Stimulated activated CD8-positive, alpha-beta memory T cell treated with anti-CD3 and anti-CD28 coated beads, Interleukin-4, amount 100 ng/mL, for 4 hours (primary cell): ENCODE data around the gene MTIF3.

Experiments
- DNase-seq, 2 donors: peaks; one replicate each; pipeline ENCODE4 v3.0.0-alpha.2; 2020; ENCODE audit warnings: low read depth in 2 of 2, low spot score in 1 of 2

MTIF3 gene

DNA sequence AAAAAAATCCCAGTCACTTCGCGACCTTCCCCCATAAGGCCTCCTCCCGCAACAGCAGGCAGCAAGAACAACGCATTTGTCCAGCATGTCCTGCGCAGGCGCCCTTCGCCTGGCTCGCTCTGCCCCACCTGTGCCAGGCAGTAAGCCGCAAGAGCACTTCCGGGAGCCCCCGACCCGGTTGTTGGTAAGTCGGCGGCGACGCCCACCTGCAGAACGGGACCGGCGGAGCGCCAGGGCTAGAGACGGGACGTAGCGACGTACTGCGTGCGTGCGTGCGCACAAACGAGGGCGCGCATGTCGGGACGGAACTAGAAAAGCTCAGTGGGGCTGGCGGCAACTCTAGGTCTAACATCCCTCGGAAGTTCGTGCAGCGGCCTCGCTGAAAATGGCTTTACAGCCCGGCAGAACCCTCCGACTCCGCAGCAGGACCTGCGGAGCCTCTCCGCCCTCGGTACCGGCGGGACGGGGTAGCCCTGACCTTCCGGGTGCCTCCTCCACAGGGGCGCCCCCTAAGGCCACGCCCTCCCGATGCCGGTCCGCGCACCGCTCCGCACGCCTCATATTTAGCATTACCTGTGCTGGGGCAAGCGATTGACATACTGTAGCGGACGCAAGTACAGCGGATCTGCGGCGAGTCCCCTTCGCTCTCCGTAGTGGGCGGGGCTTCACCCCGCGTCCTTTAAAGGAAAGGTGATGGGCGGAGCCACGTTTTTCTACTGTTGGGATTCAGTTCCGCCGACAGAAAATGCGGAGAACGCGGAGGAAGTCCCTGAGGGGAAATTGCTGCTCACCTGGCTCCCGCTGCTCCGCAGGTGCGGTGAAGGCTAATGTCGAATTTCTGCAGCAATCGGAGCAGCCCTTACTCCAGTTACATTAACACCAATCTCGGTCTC, at the start of gene MTIF3:
MTIF3 (minus strand) TSS at position 629 of the 893 bp plus-strand sequence. CDS start 10,116 bp downstream, outside the sequence.
- peak; percentile 90 to 92 for DNase-seq

- no peak for DNase-seq
Observed at GRCh38 chr13:27497563-27498230, 47.3 kb upstream of the MTIF3 start.

DNA sequence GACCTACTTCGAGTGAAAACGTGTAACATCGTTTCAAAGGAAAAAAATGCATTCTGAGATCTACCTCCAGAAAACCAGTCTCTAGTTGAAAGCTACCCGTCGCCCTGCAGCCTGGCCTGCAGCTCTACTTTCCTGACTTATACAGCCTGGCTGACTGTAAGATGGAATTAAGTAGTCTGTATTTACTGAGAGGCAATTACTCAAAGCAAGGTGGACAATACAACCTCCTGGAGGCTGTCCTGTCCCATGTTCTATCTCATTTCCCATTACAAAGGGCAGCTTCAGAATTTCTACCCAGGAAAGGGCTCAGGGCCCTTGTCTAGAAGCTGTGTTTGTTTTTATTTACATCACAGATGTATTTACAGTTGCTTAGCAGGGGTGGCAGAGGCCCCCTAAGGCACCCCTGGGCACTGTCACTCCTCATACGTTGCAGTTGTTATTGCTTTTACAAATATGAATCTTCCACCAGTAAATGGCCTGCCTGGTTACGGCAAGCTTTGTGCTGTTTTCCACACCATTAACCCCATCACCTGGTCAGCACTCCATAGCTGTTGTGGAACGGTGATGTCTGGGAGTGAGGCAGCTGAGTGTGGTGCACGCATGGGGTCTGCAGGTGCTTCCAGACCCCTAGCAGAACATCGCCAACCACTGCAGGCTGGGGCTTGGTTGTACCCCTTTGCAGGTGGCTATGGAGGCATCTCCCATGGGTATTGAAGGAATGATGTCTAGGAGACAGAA, 46.3 kb upstream of the MTIF3 start:
- no peak for DNase-seq

DNA sequence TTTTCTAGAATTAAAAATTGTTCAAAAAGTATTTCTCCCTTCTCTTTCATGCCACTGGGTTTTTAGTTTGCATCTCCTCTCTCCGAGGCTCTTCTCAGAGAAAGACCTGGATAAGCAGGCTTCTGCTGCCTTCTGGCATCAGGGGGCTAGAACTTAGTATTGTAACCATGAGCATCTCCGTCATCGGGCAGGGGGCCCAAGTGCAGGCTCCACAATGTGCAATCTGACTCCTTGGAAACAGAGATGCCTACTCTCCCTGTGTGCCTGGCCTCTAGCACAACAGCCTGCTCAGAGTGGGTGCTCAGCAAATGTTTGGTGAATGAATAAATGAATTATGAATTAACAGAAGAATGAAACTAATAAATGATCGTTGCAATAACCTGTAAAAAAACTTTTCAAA, 45.6 kb upstream of the MTIF3 start:
- no peak for DNase-seq

- no peak for DNase-seq
Observed at GRCh38 chr13:27495551-27495950, 45.2 kb upstream of the MTIF3 start.

DNA sequence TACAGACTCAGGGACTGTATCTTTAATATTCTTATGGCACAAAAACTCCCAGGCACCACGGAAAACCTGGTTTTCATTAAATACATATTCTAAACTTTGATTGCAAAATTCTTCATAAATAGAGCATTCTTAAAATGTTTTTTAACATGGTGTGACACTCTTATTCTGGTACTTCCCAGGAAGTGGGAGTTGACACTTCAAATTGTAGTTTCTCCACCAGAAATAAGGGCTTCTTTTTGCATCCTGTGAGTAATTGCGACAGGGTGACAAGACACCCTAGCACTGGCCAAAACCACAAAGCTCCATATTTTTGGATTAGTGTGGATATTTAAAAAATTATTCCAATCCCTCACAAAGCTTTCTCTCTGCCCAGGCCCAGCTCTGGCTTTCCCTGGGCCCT, 43.6 kb upstream of the MTIF3 start:
- DNase-seq = no peak

GRCh38 chr13:27489456-27489855, 39.1 kb upstream of the MTIF3 start:
- no peak for DNase-seq

- DNase-seq = no peak
Observed at GRCh38 chr13:27487776-27488175, 37.4 kb upstream of the MTIF3 start.

- DNase-seq = no peak
Observed at GRCh38 chr13:27483421-27483820, 33.1 kb upstream of the MTIF3 start.

DNA sequence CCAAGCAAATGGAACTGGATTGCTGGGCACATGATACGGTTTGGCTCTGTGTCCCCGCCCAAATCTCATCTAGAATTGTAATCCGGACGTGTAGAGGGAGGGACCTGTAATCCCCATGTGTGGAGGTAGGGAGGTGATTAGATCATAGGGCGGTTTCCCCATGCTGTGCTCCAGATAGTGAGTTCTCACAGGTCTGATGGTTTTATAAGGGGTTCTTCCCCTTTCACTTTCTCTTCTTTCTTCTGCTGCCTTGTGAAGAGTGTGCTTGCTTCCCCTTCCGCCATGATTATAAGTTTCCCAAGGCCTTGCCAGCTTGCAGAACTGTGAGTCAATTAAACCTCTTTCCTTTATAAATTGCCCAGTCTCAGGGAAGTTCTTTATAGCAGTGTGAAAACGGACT, 32.6 kb upstream of the MTIF3 start:
- DNase-seq = no peak

DNA sequence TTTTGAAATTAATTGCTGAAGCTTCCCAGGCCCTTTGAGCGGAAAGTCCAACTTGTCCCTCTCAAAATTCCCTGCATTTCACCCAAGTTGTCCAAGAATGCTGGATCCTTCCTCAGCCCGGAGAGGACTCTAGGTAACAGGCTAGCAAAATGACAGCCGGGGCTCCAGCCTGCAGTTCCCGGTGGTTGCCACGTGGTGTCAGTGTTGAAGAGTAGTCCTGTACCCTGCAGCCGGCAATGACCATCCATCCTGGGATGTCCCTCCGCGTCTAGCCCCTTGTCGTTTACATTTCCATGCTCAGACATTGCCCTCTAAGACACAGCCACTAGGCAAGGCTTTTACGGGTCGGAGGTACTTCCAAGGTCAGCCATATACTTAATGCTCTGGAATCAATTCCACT, 31.4 kb upstream of the MTIF3 start:
- DNase-seq = no peak

DNA sequence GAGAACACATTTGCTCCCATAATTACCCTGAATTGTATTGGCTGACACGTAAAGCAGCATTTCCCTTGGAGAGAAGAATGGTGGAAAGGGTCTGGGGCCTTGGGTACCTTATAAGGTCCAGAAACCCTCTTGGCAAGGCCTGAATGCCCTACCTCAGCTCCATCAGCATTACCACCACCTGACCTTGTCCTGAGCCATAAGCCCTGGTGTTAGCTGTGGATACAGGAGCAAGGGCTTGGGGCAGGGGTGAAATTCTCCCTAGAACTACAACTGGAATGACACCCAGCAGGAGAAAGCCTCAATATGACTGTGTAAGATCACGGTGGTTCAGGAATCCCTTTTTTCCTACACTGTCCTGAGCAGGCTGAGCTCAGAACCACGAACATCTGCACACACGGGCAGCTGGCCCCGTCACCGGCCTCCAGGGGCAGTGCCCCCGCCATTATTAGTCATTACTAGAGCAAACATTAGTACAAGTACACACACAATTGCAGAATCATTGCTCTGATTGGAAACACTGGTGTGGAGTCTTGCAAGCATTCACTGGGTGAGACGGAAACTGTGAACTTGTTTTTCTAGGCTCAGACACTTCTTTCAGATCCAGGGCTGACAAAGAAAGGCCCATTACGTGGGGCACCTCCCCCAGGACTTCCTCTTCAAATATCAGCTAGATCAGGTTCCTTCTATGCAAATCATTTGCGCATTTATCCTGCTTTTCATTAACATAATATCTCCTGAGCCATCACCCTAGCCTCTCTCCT, 26.8 kb upstream of the MTIF3 start:
- DNase-seq = no peak

GRCh38 chr13:27474751-27475268, 24.4 kb upstream of the MTIF3 start:
- no peak for DNase-seq

GRCh38 chr13:27472941-27473340, 22.6 kb upstream of the MTIF3 start:
- no peak for DNase-seq

DNA sequence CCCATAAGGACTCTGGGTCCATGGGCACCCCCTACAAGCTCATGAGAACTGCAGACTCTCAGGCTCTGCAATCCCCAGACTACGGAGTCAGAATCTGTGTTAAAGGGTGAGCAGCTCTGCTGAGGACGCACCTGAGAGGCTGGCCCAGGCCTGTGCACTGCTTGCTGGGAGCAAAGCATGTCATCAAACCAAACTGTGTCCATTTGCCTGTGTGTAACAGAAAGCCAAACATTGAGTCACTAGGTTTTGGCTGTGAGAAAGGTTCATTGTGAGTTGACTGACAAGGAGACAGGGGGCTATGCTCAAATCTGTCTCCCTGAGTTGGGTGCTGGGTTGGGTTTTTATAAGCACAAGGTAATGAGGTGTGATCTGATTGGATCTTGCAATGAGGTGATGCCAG, 22.1 kb upstream of the MTIF3 start:
- DNase-seq = no peak

DNA sequence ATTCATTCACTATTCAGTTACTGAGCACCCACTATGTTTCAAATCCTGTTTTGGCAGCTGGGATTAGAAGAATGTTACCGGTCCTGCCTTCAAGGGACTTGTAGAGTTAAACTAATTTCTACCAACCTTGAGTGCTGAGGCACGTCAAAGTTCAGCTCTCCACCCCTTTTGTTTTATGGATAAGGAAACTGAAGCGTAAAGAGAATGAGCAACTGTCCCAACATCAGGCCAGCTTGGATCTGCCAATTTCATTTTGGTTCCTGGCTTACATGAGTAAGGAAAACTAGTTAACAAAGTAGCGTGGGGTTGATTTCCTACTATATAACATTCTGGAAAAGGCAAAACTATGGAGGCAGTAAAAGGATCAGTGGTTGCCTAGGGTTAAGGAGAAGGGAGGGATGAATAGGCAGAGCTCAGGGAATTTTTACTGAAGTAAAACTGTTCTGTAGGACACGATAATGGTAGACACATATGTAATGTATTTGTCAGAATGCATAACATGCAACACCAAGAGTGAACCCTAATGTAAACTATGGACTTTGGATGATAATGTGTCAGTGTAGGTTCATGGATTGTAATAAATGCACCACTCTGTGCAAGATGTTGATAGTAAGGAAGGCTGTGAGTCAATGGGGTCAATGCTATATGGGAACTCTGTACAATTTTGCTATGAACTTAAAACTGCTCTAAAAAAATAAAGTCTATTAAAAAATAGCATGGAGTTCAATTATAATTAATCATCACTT, 19.9 kb upstream of the MTIF3 start:
- DNase-seq = no peak

- no peak for DNase-seq
Observed at GRCh38 chr13:27466513-27466912, 16.1 kb upstream of the MTIF3 start.

DNA sequence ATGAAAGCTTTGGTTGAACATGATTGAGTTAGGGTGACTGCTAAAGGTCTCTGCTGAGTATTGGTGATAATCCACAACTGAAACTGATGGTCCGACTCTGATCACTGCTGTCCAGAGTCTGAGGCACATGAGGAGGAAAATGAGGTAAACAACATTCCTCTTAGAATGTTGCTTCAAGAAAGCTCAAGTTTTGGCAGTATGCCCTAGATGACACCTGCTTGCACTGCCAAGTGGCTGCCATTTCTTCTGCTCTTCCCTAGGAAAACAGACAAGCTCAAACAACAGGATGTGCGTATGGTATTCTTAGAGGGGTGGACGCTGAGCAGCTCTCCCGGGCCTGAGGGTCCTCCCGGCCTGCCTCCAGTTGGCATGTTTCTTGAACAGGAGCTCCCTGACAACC, 15.2 kb upstream of the MTIF3 start:
- no peak for DNase-seq

- no peak for DNase-seq
Observed at GRCh38 chr13:27463500-27463899, 13.1 kb upstream of the MTIF3 start.

- no peak for DNase-seq
Observed at GRCh38 chr13:27461940-27462584, 11.7 kb upstream of the MTIF3 start.
